ENCODE measurements around the gene DBN1. TPM values are rescaled to one million over a fixed set of nuclear protein-coding genes. Genes with fewer than 3 reads are reported as not detected.
"Not testable (repeated sequence)": the region's sequence is repeated elsewhere in the genome, so short reads cannot be mapped to it uniquely, and the experiment has no call there.

DBN1 gene
- total RNA-seq, 4 donors from 2014 or later: 30.6 to 107 (median 82.7) TPM

GRCh38 chr5:177425196-177425800 lies 48.1 kb downstream of the DBN1 start:
- intact Hi-C loops (cut with DNase I; ENCODE audit: low total_unique reads): no loop called here

GRCh38 chr5:177423671-177424070 lies 49.8 kb downstream of the DBN1 start:
- Histone ChIP-seq H3K27me3 (no peaks in the 10 kb centered on the region), H3K4me3 (no peak overlapping the region), H3K36me3 (no peaks in the 10 kb centered on the region), H3K9me3 (no peaks in the 10 kb centered on the region), H3K4me1 (peaks cover 0 to 8% of the 10 kb centered on the region in 2 donors), H3K27ac (no peak overlapping the region)
- intact Hi-C loops (cut with DNase I; ENCODE audit: low total_unique reads): no loop called here
- TF ChIP-seq POLR2A (IDR thresholded peaks at IDR 0.05): no peak
- TF ChIP-seq, protein P1, sequence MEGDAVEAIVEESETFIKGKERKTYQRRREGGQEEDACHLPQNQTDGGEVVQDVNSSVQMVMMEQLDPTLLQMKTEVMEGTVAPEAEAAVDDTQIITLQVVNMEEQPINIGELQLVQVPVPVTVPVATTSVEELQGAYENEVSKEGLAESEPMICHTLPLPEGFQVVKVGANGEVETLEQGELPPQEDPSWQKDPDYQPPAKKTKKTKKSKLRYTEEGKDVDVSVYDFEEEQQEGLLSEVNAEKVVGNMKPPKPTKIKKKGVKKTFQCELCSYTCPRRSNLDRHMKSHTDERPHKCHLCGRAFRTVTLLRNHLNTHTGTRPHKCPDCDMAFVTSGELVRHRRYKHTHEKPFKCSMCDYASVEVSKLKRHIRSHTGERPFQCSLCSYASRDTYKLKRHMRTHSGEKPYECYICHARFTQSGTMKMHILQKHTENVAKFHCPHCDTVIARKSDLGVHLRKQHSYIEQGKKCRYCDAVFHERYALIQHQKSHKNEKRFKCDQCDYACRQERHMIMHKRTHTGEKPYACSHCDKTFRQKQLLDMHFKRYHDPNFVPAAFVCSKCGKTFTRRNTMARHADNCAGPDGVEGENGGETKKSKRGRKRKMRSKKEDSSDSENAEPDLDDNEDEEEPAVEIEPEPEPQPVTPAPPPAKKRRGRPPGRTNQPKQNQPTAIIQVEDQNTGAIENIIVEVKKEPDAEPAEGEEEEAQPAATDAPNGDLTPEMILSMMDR (IDR thresholded peaks at IDR 0.05): no peak
- no peak for DNase-seq

More at GRCh38 chr5:177425196-177425800, 48.1 kb downstream of the DBN1 start:
- H3K27ac ChIP-seq: peak overlapping the region; percentile 93 to 96
- peaks cover 0 to 8% of the 10 kb centered on the region in 2 donors for H3K4me1 ChIP-seq
- no peak for DNase-seq
- TF ChIP-seq, protein P1 (IDR thresholded peaks at IDR 0.05): no peak
- no peak for TF ChIP-seq POLR2A (IDR thresholded peaks at IDR 0.05)
- no peaks in the 10 kb centered on the region for H3K9me3 ChIP-seq
- H3K27me3 ChIP-seq: no peaks in the 10 kb centered on the region
- peak overlapping the region; percentile 56 to 71 for H3K4me3 ChIP-seq
- H3K36me3 ChIP-seq: no peaks in the 10 kb centered on the region

DNA sequence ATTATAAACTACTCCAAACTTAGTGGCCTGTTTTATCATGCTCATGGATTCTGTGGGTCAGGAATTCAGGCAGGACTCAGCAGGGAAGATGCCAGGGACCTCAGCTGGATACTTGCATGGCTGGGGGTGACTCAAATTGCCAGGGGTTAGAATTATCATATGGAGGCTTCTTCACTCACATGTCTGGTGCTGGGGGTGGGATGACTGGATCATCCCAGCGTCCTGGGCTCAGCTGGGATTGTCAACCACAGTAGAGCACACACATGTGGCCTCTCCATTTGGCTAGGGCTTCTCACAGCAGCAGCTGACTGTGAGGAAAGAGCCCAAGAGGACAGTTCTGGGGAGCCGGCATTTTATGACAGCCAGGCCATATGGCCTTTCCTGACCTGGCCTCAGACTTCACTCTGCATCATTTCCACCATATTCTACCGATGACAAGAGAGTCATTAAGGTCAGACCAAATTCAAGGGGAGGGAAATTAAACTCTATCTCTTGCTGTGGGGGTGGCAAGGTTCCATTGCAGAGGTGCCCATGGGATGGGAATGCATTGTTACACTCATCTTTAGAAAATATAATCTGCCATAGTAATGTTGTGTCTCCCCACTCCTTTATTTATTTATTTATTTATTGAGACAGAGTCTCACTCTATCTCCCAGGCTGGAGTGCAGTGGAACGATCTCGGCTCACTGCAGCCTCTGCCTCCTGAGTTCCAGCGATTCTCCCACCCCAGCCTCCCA lies 52.2 kb downstream of the DBN1 start:
- H3K4me3 ChIP-seq: no peak overlapping the region
- no peak overlapping the region for H3K27ac ChIP-seq
- intact Hi-C loops (cut with DNase I; ENCODE audit: low total_unique reads): no loop called here
- H3K36me3 ChIP-seq: no peaks in the 10 kb centered on the region
- no peaks in the 10 kb centered on the region for H3K4me1 ChIP-seq
- H3K9me3 ChIP-seq: no peaks in the 10 kb centered on the region
- TF ChIP-seq POLR2A (IDR thresholded peaks at IDR 0.05): no peak
- TF ChIP-seq, protein P1 (IDR thresholded peaks at IDR 0.05): no peak
- DNase-seq: no peak
- H3K27me3 ChIP-seq: no peaks in the 10 kb centered on the region

DNA sequence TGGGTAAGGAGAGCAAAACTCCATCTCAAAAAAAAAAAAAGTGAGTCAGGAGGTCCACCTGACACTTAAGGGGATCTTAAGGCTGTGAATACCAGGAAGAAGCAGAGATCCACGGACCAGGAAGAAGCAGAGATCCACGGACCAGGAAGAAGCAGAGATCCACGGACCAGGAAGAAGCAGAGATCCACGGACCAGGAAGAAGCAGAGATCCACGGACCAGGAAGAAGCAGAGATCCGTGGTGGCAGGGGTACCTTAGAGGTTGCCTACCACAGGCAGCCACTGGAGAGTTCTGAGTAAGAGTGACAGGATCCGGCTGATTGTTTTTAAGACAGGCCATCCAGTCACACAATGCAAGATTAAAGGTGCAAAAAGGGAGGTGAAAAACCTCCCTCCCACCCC lies 53.0 kb downstream of the DBN1 start:
- H3K36me3 ChIP-seq; H3K9me3 ChIP-seq; H3K4me3 ChIP-seq; H3K27me3 ChIP-seq; H3K4me1 ChIP-seq; H3K27ac ChIP-seq; DNase-seq; intact Hi-C loops (cut with DNase I; ENCODE audit: low total_unique reads): not testable (repeated sequence)

DNA sequence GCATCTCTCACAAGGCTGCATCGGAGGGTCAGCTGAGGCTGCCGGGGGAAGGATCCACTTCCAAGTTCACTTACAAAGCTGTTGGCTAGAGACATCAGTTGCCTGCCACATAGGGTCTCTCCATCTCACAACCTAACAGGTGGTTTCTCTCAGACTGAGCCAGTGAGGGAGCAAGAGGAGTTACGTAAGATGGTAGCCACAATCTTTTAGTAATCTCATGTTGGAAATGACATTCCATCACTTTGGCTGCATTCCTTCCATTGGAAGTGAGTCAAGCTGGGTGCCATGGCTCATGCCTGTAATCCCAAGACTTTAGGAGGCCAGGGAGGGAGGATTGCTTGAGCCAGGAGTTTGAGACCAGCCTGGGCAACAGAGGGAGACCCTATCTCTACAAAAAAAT lies 54.4 kb downstream of the DBN1 start:
- Histone ChIP-seq H3K27me3 (no peaks in the 10 kb centered on the region), H3K9me3 (no peaks in the 10 kb centered on the region), H3K36me3 (no peaks in the 10 kb centered on the region), H3K4me3 (no peak overlapping the region), H3K27ac (no peak overlapping the region), H3K4me1 (no peaks in the 10 kb centered on the region)
- TF ChIP-seq, protein P1 (IDR thresholded peaks at IDR 0.05): no peak
- TF ChIP-seq POLR2A (IDR thresholded peaks at IDR 0.05): no peak
- no peak for DNase-seq
- intact Hi-C loops (cut with DNase I; ENCODE audit: low total_unique reads): no loop called here

- DNase-seq; H3K27ac ChIP-seq; H3K27me3 ChIP-seq; H3K36me3 ChIP-seq; H3K9me3 ChIP-seq; H3K4me3 ChIP-seq; H3K4me1 ChIP-seq; intact Hi-C loops (cut with DNase I; ENCODE audit: low total_unique reads): not testable (repeated sequence)
These were observed 56.4 kb downstream of the DBN1 start for GRCh38 chr5:177417081-177417480.
